GM18861 (cell line): ENCODE results near the gene EDDM3A.
"Not testable (repeated sequence)": the region's sequence is repeated elsewhere in the genome, so short reads cannot be mapped to it uniquely, and the experiment has no call there.

Experiments used
- ATAC-seq: cut with Tn5 transposase; IDR thresholded peaks from one replicate; pipeline ENCODE4 v1.9.1; 2021; ENCODE audit not compliant: unreplicated experiment

The EDDM3A gene, protein sequence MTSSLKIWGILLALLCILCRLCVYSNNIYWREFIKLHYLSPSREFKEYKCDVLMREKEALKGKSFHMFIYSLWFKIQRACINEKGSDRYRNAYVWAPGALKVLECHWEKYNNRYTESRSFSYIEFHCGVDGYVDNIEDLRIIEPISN

GRCh38 chr14:20745571-20746358 lies at the start of gene EDDM3A:
Gene EDDM3A, plus strand, starts transcription at chr14:20745887. Its CDS starts 1,694 bp downstream, at chr14:20747581.
- no peak for ATAC-seq

DNA sequence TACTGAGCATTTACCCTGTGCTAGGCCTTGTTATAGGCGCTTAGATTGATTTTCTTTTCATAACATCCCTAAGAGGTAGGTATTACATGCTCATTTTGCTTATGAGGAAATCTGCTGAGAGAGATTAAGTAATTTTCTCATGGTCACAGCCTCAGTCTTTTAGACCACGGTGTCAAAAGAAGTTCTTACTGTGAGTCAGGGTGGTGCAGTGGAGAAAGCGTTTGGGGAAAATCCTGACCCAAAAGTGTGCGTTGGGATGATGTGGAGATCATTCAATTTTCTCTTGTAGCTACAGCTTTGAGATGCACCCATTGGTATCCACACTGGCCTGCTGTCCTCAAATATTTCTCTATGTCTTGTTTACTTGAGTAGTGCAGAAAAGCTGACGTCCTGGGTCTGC lies 48.9 kb upstream of the EDDM3A start:
- no peak for ATAC-seq

GRCh38 chr14:20697273-20698017 lies 48.2 kb upstream of the EDDM3A start:
- no peak for ATAC-seq

GRCh38 chr14:20698018-20698329 lies 47.7 kb upstream of the EDDM3A start:
- ATAC-seq, result no peak

DNA sequence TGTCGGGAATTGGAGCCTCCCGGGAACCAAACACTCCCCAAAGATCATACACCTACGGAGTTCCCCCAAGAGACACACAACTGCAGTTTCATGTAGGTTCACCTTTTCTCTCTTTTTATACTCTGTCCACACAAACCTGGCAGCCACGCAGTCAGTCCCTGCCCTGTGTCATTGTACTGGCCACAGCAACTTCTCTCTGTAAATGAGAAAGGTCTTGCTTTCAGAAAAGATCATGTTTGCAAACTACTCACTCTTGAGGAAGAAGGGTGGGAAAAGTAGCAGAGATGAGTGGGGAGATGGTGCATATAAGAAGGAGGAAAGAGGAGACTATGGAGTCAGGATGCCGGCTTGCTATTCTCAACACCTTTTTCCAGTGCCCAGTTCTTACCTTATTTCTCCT lies 46.8 kb upstream of the EDDM3A start:
- no peak for ATAC-seq

GRCh38 chr14:20699931-20700330 lies 45.8 kb upstream of the EDDM3A start:
- ATAC-seq, result no peak

DNA sequence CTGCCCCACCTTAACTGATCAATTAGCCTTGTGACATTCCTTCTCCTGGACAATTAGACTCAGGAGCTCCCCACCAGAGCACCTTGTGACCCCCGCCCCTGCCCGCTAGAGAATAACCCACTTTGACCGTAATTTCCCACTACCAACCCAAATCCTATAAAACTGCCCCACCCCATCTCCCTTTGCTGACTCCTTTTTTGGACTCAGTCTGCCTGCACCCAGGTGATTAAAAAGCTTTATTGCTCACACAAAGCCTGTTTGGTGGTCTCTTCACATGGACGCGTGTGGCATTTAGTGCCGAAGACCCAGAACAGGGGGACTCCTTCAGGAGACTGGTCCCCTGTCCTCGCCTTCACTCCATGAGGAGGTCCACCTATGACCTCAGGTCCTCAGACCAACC lies 44.7 kb upstream of the EDDM3A start:
- ATAC-seq, result not testable (repeated sequence)

- no peak for ATAC-seq
Observed at GRCh38 chr14:20706657-20707355, 38.9 kb upstream of the EDDM3A start.

GRCh38 chr14:20707622-20708021 lies 38.1 kb upstream of the EDDM3A start:
- ATAC-seq, result no peak

- ATAC-seq, result no peak
Observed at GRCh38 chr14:20711261-20711660, 34.4 kb upstream of the EDDM3A start.

DNA sequence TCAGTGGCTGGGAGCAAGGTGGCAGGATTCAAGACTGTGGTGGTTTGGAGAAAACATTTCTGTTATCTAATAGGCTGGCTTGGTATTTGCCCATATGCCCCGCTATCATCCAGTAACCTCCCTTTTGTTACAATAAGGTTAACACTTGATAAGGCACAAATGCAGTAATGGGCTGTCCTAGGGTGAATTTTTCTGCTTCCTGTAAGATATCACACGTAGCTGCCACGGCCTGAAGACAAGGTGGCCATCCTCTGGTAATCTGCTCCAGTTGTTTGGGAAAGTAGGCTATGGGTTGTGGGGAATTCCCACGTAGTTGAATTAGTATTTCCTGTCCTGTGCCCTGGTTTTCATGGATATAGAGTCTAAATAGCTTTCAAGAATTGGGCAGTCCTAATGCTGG lies 34.0 kb upstream of the EDDM3A start:
- ATAC-seq, result no peak

DNA sequence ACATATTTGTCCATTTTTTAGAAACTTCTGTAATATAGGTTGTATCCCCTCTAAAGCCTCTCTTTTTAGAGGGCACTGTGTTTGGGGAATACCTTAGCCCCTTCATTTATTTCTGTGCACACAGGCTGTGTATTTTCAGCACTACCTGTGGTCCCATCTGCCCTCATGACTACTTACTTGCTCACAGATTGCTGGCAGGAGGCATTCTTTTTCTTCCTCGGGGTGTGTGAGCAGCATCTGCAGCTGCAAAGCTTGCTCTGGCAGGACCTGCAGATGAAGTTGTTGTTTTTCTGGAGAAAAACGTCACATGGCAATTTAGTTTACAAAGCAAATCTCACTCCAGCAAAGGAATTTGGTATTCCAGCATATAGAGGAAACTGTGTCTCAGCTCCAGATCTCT lies 32.8 kb upstream of the EDDM3A start:
- ATAC-seq, result no peak

GRCh38 chr14:20714593-20715250 lies 31.0 kb upstream of the EDDM3A start:
- ATAC-seq, result no peak

DNA sequence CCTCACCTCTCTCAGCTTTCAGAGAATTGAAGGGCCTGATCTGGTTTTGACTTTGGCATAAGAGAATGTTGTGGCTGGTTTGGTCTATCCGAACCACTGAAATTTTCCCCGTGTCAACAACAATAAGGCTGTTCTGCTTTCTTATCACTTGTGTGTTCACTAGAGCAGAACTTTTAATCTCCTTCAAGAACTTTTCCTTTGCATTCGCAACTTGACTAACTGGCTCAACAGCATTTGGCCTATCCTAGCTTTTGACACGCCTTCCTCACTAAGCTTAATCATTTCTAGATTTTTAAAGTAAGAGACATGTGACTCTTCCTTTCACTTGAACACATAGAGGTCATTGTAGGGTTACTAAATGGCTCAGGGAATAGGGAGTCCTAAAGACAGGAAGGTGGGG lies 25.9 kb upstream of the EDDM3A start:
- no peak for ATAC-seq

DNA sequence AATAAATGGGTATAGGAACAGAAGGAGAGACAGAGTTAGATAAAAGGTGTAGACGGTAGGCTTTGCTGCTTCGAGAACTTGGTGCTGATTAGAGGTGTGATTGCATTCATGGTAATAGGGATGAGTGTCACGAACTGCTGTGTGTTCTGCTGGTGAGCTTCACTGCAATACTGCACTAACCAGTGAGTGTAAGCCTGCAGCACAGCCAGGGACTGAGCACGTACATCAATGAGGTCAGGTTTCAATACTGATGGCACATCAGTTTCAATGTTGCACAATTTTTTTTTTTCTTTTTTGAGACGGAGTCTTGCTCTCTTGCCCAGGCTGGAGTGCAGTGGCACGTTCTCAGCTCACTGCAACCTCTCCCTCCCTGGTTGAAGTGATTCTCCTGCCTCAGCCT lies 24.9 kb upstream of the EDDM3A start:
- no peak for ATAC-seq

GRCh38 chr14:20722016-20722415 lies 23.7 kb upstream of the EDDM3A start:
- ATAC-seq, result no peak

- ATAC-seq, result no peak
Observed at GRCh38 chr14:20723488-20723887, 22.2 kb upstream of the EDDM3A start.

DNA sequence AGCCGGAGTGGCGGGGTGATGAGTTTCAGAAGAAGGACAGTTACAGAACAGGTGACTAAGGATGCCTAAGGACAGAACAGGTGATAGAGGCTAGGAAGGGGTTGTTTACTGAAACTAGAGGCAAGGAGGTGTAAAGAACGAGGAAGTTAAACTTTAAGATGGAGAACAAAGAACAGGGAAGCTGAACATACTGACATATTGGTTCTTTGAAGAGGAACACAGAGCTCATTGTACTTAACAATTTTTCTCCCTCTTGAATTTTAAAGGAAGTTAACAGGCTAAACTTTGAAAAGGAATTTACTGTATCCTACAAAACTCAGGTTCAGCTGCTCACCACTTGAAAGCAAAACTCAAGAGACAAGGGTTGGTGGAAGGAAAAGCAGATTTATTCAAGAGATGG lies 19.6 kb upstream of the EDDM3A start:
- ATAC-seq, result not testable (repeated sequence)

DNA sequence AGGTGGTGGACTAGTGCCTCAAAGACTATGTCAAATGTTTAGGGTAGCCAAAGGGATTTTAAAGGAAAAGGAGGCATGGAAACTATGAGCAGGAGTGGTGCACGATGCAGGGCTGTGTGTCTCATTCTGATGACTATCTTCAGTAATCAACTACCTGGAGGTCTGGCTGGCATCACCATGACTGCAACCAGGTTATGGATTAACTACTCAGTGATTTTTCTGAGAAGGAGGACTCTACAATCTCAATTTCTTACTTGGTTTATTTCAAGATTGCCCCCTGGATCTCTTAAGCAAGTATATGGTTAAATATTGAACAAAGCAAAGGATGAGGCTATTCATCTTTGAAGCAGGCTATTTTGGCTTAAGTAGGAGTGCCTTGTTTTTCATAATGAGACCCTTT lies 19.2 kb upstream of the EDDM3A start:
- ATAC-seq, result no peak

- no peak for ATAC-seq
Observed at GRCh38 chr14:20730891-20731290, 14.8 kb upstream of the EDDM3A start.

DNA sequence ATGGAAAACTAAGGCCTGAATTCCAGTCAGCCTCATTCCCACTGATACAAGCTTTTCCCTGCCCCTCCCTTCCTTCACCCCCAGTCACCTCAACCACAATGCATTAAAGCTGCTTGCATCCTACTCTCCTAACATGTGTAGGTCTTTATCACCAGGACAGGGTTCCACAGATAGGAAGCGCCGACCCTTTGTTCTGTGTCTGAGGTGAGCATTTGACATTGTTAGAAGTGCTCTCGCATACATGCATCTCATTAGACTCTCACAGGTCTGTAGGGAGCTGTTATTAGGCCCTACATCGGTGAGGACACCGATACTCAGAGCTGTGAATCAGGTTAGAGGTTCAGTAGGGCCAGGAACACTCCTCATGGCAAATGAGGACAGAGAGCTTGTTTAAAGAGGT lies 13.2 kb upstream of the EDDM3A start:
- no peak for ATAC-seq
